ENCODE results near the gene TTC34. TPM values are rescaled to one million over a fixed set of nuclear protein-coding genes. Genes with fewer than 3 reads are reported as not detected.
A peak's percentile ranks its signal among the peaks of the same experiment; 100 is the strongest.

The TTC34 gene
- polyA plus RNA-seq, 1 of the 3 experiments (the other 2 are of a cell fraction): 0.16 TPM

GRCh38 chr1:2610036-2610959 is 191.2 kb downstream of the TTC34 start:
- 41% methylated on average over 9 of the region's 21 CpGs for WGBS (ENCODE audit: low lambda C conversion rate)
- Histone ChIP-seq H3F3A (replicated peaks; ENCODE audit: insufficient read depth) (no peaks in the 10 kb centered on the region), H3K36me3 (replicated peaks in 1 of 2; ENCODE audit: control insufficient read depth in 1 of 2, insufficient read depth in 2 of 2, low read length in 1 of 2) (no peaks in the 10 kb centered on the region), H3K9me2 (no peaks in the 10 kb centered on the region), H3K9me3 (no peaks in the 10 kb centered on the region), H3K4me1 (ENCODE audit: control insufficient read depth in 1 of 2, insufficient read depth in 2 of 2, low read depth in 1 of 2, low read length in 1 of 2) (peaks cover 0 to 13% of the 10 kb centered on the region in 2 experiments; a peak in 1 of 4 replicates), H2AFZ (ENCODE audit: low read depth) (no peak overlapping the region), H4K20me1 (ENCODE audit: insufficient read depth) (no peaks in the 10 kb centered on the region), H3K4me3 (ENCODE audit: low read depth in 2 of 2, low read length in 1 of 2) (no peak overlapping the region; a peak in 1 of 4 replicates), H3K27me3 (ENCODE audit: insufficient read depth) (no peaks in the 10 kb centered on the region), H3K27ac (ENCODE audit: low read depth in 2 of 2, low read length in 1 of 2) (no peak overlapping the region; a peak in 1 of 4 replicates), H3K79me2 (ENCODE audit: insufficient read depth) (no peaks in the 10 kb centered on the region), H3K4me2 (no peak overlapping the region), H3K9ac (no peak overlapping the region)
- ChIA-PET CTCF (interaction anchor here (1.1 to 1.2 kb wide), 2 partner anchors 14 to 177 kb away, joined by 3 to 4 read pairs; no protein-coding TSS in a partner anchor), POLR2A (interaction anchor here (0.6 to 1.2 kb wide), 5 partner anchors 23 to 30 kb away, joined by 3 to 5 read pairs (median 3); partner anchors contain the start of gene PRXL2B)
- peak; percentile 73 for DNase-seq
- no peak for TF ChIP-seq MEF2A (IDR thresholded peaks at IDR 0.05; ENCODE audit: borderline replicate concordance, low read depth)
- TF ChIP-seq, protein P1, sequence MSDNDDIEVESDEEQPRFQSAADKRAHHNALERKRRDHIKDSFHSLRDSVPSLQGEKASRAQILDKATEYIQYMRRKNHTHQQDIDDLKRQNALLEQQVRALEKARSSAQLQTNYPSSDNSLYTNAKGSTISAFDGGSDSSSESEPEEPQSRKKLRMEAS (IDR thresholded peaks at IDR 0.05; ENCODE audit: low read depth): no peak

DNA sequence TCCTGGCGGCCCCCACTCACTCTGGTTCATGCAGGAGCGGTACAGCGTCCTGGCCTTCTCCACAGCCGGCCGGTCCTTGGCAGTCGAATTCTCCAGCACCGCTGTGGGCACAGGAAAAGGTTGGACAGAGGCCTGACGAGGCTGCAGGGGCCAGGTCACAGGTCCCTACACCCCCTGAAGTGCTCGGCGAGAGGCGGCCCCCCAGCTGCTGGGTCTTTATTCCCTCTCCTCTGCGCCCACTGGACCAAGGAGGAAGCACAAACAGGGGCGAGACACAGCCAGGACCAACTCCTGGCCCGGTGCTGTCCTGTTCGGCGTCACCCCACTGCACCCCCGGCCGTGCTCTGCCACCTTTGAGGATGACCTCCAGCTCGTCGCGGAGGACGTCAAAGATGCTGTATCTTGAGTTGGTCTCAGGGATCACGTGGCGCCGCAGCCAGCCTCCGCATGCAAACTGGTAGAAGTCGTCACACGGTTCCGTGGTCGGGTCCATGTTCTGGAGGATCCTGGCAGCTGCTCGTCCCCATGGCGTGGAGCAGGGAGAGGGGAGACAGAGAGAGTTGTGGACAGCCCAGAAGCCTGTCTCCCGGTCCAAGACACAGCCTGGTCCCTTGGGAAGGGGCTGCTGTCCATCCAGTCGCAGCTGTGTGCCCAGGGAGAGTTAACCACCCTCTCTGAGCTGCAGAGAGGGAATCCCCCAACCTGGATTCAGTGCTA is 192.0 kb downstream of the TTC34 start:
- CTCF ChIA-PET: interaction anchor here (1.2 kb wide), 1 partner anchor 178 kb away, joined by 3 read pairs; no protein-coding TSS in a partner anchor
- Histone ChIP-seq H3F3A (replicated peaks; ENCODE audit: insufficient read depth) (no peaks in the 10 kb centered on the region), H2AFZ (ENCODE audit: low read depth) (no peak overlapping the region), H3K9me3 (no peaks in the 10 kb centered on the region), H3K27me3 (ENCODE audit: insufficient read depth) (no peaks in the 10 kb centered on the region), H3K4me1 (ENCODE audit: control insufficient read depth in 1 of 2, insufficient read depth in 2 of 2, low read depth in 1 of 2, low read length in 1 of 2) (peaks cover 0 to 13% of the 10 kb centered on the region in 2 experiments; a peak in 1 of 4 replicates), H3K4me3 (ENCODE audit: low read depth in 2 of 2, low read length in 1 of 2) (no peak overlapping the region), H3K79me2 (ENCODE audit: insufficient read depth) (no peaks in the 10 kb centered on the region), H3K9ac (no peak overlapping the region), H4K20me1 (ENCODE audit: insufficient read depth) (no peaks in the 10 kb centered on the region), H3K4me2 (no peak overlapping the region), H3K27ac (ENCODE audit: low read depth in 2 of 2, low read length in 1 of 2) (no peak overlapping the region), H3K36me3 (replicated peaks in 1 of 2; ENCODE audit: control insufficient read depth in 1 of 2, insufficient read depth in 2 of 2, low read length in 1 of 2) (no peaks in the 10 kb centered on the region), H3K9me2 (no peaks in the 10 kb centered on the region)
- DNase-seq: peak; percentile 30
- TF ChIP-seq EP300 (IDR thresholded peaks at IDR 0.05; ENCODE audit: borderline replicate concordance in 1 of 2, low read depth in 1 of 2, low read length in 1 of 2) (no peak), SMC3 (IDR thresholded peaks at IDR 0.05; ENCODE audit: low read depth, low read length) (no peak), RCOR1 (IDR thresholded peaks at IDR 0.05; ENCODE audit: low read length) (no peak)
- TF ChIP-seq, protein P2, sequence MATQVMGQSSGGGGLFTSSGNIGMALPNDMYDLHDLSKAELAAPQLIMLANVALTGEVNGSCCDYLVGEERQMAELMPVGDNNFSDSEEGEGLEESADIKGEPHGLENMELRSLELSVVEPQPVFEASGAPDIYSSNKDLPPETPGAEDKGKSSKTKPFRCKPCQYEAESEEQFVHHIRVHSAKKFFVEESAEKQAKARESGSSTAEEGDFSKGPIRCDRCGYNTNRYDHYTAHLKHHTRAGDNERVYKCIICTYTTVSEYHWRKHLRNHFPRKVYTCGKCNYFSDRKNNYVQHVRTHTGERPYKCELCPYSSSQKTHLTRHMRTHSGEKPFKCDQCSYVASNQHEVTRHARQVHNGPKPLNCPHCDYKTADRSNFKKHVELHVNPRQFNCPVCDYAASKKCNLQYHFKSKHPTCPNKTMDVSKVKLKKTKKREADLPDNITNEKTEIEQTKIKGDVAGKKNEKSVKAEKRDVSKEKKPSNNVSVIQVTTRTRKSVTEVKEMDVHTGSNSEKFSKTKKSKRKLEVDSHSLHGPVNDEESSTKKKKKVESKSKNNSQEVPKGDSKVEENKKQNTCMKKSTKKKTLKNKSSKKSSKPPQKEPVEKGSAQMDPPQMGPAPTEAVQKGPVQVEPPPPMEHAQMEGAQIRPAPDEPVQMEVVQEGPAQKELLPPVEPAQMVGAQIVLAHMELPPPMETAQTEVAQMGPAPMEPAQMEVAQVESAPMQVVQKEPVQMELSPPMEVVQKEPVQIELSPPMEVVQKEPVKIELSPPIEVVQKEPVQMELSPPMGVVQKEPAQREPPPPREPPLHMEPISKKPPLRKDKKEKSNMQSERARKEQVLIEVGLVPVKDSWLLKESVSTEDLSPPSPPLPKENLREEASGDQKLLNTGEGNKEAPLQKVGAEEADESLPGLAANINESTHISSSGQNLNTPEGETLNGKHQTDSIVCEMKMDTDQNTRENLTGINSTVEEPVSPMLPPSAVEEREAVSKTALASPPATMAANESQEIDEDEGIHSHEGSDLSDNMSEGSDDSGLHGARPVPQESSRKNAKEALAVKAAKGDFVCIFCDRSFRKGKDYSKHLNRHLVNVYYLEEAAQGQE (IDR thresholded peaks at IDR 0.05; ENCODE audit: low read depth, low read length): no peak
- POLR2A ChIA-PET: interaction anchor here (0.6 to 1.0 kb wide), 2 partner anchors 23 to 25 kb away, joined by 3 read pairs; partner anchors contain the start of gene PRXL2B
- 56% methylated on average over 4 of the region's 34 CpGs for WGBS (ENCODE audit: low lambda C conversion rate)
